PC-3 (cell line): ENCODE measurements around the gene STAT5B.

Source experiments
- CTCF ChIP-seq: fragments of 300-600 bp; sonication (generic); conservative IDR thresholded peaks from 2 replicates; pipeline ENCODE4 v1.5.1; 2017; ENCODE audit warnings: antibody characterized with exemption, low read depth, mild to moderate bottlenecking, low read length
- EZH2 ChIP-seq: fragments of 300-600 bp; sonication (generic); IDR thresholded peaks from one replicate; pipeline ENCODE4 v1.6.1; 2017; ENCODE audit warnings: antibody characterized with exemption, mild to moderate bottlenecking, low read length; ENCODE audit not compliant: unreplicated experiment
- EZH2phosphoT487 ChIP-seq: fragments of 300-600 bp; sonication (generic); IDR thresholded peaks from 2 replicates; pipeline ENCODE4 v1.6.1; 2018; ENCODE audit warnings: mild to moderate bottlenecking, antibody characterized with exemption, low read length, borderline replicate concordance

GRCh38 chr17:42221886-42222745 lies 54.1 kb downstream of the STAT5B start:
- TF ChIP-seq CTCF (no peak), EZH2 (no peak), EZH2phosphoT487 (no peak)
